Aorta (tissue), 5 donors: ENCODE data around the gene FAM156B. TPM values are rescaled to one million over a fixed set of nuclear protein-coding genes. Genes with fewer than 3 reads are reported as not detected.
"Not testable (repeated sequence)": the region's sequence is repeated elsewhere in the genome, so short reads cannot be mapped to it uniquely, and the experiment has no call there.

Experiments used
- ATAC-seq: fragments of 200-7000 bp; cut with Tn5 transposase; one replicate; pipeline ENCODE4 v1.9.1; 2022; ENCODE audit warnings: moderate library complexity; ENCODE audit not compliant: low FRiP score
- DNase-seq, 2 donors: peaks; one replicate each; pipeline ENCODE4 v3.0.0-alpha.2; 2020
- H3K27ac ChIP-seq, 2 donors: one replicate each; pipeline ENCODE4 v1.5.1; 2013; ENCODE audit warnings: low read length in 2 of 2, mild to moderate bottlenecking in 2 of 2, moderate library complexity in 2 of 2, control low read depth in 1 of 2, inconsistent platforms in 1 of 2, low read depth in 1 of 2
- H3K27me3 ChIP-seq, 2 donors: one replicate each; pipeline ENCODE4 v1.6.1; 2013; ENCODE audit warnings: control low read depth in 1 of 2, low read length in 1 of 2, mild to moderate bottlenecking in 1 of 2, moderate library complexity in 1 of 2; ENCODE audit not compliant: insufficient read depth in 2 of 2, control insufficient read depth in 1 of 2
- H3K36me3 ChIP-seq, 2 donors: one replicate each; pipeline ENCODE4 v1.6.1; 2013; ENCODE audit warnings: control low read depth in 1 of 2, low read length in 1 of 2, mild to moderate bottlenecking in 1 of 2; ENCODE audit not compliant: insufficient read depth in 2 of 2, control insufficient read depth in 1 of 2
- H3K4me1 ChIP-seq, 2 donors: one replicate each; pipeline ENCODE4 v1.6.1; 2013; ENCODE audit warnings: low read length in 2 of 2, control low read depth in 1 of 2, mild to moderate bottlenecking in 1 of 2, moderate library complexity in 1 of 2; ENCODE audit not compliant: insufficient read depth in 2 of 2, control insufficient read depth in 1 of 2
- H3K4me3 ChIP-seq, 2 donors: one replicate each; pipeline ENCODE4 v1.5.1; 2013; ENCODE audit warnings: low read length in 2 of 2, control low read depth in 1 of 2, mild to moderate bottlenecking in 1 of 2
- H3K9me3 ChIP-seq: one replicate; pipeline ENCODE4 v1.6.1; 2013; ENCODE audit warnings: mild to moderate bottlenecking, low read length; ENCODE audit not compliant: control insufficient read depth
- WGBS, 2 donors: extraction: QIAGEN DNeasy Blood & Tissue Kit; methylation state at CpG; one replicate each; pipeline ENCODE4 v1.1.7; 2013; 5-methylcytosine and 5-hydroxymethylcytosine counted together
- intact Hi-C, 2 donors: fragments of 100-400 bp; cut with DNase I; formaldehyde crosslinking; loops; one replicate each; pipeline versions ENCODE4 v1.14.2 to v1.15.0; 2022
- polyA plus RNA-seq, 2 donors: library from polyadenylated mRNA; stranded (reverse); fragments of 200-250 nt; gene quantifications; one replicate each; pipeline ENCODE4 v1.2.3, GENCODE V29; 2013
- total RNA-seq, 2 donors: library from RNA; stranded (reverse); fragmentation: NEBNext Ultra II Directional; extraction: Animal tissue kit (Norgen Biotek cat#: 25700); gene quantifications; one replicate each; pipeline ENCODE4 v1.2.1, GENCODE V29; 2021
- donor health status: healthy with polysubstance abuse.
- donor health status: Bipolar disorder and iron deficiency.
- donor health status: DM: no; HTN: no; CAD: no.
- donor health status: DM: no; HTN: no; CAD: no.
- donor health status: DM: yes; HTN: yes; CAD: no.

Gene FAM156B
- total and polyA plus RNA-seq, 4 donors, result 4.0 to 126 (median 17.8) TPM

DNA sequence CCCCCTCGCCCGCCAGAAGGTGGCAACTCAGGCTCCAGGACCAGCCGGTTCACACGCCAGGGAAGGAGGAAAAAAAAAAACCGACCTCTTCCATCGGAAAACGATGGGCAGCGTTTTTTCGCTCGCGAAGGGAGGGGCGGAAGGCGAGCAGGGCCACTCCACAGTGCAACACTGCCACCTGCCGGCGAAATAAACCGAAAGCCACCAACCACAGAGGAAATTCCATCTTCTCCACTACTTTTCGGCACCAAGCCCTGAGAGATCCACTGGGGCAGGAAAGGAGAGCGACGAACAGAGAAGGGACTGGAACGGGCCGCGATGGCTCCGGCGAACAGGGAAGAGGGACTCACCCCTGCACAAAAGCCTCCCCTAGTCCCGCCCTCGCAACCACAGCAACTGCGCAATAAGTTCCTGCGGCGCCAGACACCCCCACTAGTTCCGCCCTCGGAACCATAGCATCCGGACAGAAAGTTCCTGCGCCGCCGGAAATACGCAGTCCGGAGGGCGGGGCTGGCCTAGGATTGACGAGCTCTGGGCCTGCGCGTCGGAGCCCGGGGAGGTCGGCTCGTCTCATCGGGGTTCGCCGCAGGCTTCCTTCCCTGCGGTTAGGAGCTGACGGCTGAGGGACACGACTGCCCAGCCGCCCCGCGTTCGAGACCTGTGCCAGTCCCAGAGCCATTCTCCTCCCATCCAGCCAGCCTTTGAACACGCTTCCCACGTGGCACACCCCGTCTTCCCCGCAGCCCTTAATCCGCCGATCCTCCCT, 37.8 kb downstream of the FAM156B start:
- Histone ChIP-seq H3K36me3 (no peaks in the 10 kb centered on the region), H3K4me3 (peak overlapping the region; percentile 21 to 72), H3K4me1 (no peaks in the 10 kb centered on the region), H3K27ac (peak overlapping the region; percentile 17 to 95), H3K27me3 (no peaks in the 10 kb centered on the region), H3K9me3 (no peaks in the 10 kb centered on the region)
- 0% methylated on average over 58 to 61 of the region's 61 CpGs for WGBS, 2 donors
- DNase-seq (peak; percentile 98 to 99), ATAC-seq (peak; percentile 98)
- intact Hi-C loops, result no loop called here

DNA sequence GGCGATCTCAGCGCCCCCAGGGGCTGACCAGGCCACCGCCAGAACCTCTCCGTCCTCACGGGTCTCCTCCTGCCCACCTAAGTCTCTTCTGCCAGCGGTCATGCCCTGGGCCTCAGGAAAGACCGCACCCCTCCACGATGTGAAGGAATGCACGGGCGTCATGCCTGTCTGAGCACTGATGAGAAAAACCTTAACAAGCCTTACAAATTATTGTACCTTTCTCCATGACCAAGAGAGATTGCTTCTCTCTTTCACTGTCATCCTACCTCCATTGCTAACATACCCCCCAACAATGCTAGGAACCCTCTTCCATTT, 38.3 kb downstream of the FAM156B start:
- intact Hi-C loops, DNase-seq, H3K9me3 ChIP-seq, H3K27me3 ChIP-seq, H3K36me3 ChIP-seq, H3K4me1 ChIP-seq: not testable (repeated sequence)
- Histone ChIP-seq H3K27ac (peak overlapping the region; percentile 7 to 95), H3K4me3 (peak overlapping the region; percentile 21 to 23)
- ATAC-seq, result peak; percentile 25
- 0 to 2% methylated on average over 10 of the region's 10 CpGs for WGBS, 2 donors

DNA sequence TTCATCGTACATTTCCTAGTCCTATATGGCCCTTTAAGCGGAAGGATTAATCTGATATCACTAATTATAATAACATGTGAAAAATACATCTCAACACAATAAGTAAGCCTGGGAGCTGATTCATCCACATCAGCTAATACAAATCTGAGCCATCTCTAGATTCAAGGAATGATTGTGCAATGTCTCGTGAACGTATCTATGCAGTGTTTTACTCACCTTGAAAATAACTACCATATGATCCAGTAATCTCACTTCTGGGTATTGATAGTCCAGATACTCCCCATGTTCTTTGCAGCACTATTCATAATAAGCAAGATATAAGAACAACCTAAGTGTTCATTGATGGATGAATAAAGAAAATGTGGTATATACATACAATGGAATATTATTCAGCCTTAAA, 43.6 kb downstream of the FAM156B start:
- H3K9me3 ChIP-seq, H3K36me3 ChIP-seq, intact Hi-C loops, H3K27me3 ChIP-seq, DNase-seq, H3K4me1 ChIP-seq, H3K27ac ChIP-seq, ATAC-seq, H3K4me3 ChIP-seq: not testable (repeated sequence)
- WGBS, 2 donors, result no CpG with 5 or more reads among the region's 4 CpGs

DNA sequence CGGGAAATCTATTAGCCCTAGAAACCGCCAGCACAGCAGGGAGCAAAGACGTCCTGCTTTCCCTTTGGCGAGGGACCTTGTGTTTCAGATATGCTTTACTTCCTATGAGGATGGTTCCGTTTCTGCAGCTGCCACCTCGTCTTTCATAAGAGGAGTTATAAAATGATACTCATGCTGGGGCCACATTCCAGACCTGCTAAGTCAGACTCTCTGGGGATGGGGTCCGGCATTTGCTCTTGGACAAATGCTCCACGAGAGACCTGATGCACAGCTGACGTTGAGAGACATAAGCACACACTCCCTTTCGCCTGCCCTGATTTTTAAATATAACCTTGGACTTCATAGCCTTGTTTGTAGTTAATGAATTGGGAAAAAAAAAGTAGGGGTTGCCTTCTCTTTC, 44.6 kb downstream of the FAM156B start:
- no CpG with 5 or more reads among the region's 10 CpGs for WGBS, 2 donors
- H3K27ac ChIP-seq, H3K36me3 ChIP-seq, intact Hi-C loops, H3K9me3 ChIP-seq, DNase-seq, H3K4me3 ChIP-seq, H3K4me1 ChIP-seq, ATAC-seq, H3K27me3 ChIP-seq: not testable (repeated sequence)

DNA sequence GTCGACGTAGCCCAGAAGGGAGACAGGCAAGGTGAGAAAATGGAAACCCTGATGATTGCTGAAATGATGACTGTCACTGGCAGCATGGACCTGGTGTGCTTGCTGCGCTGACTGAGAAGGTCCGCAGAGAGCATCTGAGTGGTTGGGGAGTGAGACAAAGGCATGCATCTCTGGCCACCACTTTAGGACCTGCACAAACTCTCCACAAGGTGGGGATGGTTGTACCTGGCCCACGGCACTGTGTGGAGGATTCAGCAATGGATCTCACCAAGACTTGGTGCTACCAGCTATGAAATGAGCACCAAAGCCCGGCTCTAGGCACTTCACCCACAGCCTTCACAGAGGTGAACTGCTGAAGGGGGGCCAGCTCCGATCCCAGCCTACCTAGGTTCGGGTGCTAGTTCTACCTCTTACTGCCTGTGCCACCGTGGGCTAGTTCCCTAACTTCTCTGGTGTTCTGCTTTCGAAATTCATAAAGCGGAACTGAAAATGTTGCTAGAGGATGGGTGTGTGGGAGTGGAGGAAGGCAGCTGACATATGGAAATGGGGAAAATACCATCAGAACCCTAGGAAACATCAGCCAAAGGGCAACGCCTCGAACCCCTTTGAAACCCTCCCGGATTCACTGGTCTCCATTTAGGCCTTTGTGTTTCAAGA, 48.8 kb downstream of the FAM156B start:
- H3K9me3 ChIP-seq, intact Hi-C loops, H3K4me1 ChIP-seq, DNase-seq, H3K27me3 ChIP-seq, H3K36me3 ChIP-seq, ATAC-seq, H3K27ac ChIP-seq, H3K4me3 ChIP-seq: not testable (repeated sequence)
- WGBS, 2 donors, result no CpG with 5 or more reads among the region's 14 CpGs

DNA sequence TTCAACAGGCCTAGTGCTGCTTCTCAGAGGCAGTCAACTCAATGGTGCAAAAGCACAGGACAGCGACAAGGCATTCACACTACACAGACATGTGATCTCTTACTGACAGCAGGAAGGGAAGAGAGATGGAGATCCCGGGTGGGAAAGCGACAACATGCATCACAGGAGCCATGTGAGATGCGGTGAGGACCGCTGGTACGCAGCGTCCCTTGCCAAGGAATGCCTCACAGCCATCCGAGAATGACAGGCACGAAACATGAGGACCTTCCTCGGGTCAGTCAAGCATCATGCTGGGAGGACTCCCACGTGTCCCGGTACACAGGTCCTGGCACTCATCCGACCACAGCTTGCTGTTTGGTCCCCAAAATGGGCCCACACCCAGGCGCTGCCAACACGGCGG, 50.4 kb downstream of the FAM156B start:
- no CpG with 5 or more reads among the region's 16 CpGs for WGBS, 2 donors
- H3K4me1 ChIP-seq, H3K36me3 ChIP-seq, H3K9me3 ChIP-seq, intact Hi-C loops, ATAC-seq, H3K27me3 ChIP-seq, H3K4me3 ChIP-seq, H3K27ac ChIP-seq, DNase-seq: not testable (repeated sequence)

DNA sequence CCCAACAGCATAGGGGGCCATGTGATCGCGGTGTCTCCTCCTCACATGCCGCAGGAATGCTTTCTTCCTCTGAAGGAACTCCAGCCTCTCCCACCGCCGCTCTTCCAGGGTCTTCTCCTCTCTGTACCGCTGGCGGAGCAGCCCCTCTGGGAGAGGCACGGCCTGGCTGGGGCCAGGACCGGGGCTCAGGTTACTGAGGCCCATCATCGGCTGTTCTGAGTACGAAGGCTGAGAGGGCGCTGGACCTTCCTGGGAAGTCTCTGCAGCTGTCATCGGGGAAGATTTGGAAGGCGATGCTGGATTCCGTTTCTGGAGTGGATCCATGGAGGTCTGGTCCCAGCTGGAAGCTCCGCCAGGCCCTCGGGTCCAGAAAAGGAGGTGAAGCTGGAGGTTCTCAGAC, 51.1 kb downstream of the FAM156B start:
- ATAC-seq, H3K9me3 ChIP-seq, H3K27ac ChIP-seq, H3K36me3 ChIP-seq, H3K4me1 ChIP-seq, H3K27me3 ChIP-seq, intact Hi-C loops, DNase-seq, H3K4me3 ChIP-seq: not testable (repeated sequence)
- no CpG with 5 or more reads among the region's 17 CpGs for WGBS, 2 donors

DNA sequence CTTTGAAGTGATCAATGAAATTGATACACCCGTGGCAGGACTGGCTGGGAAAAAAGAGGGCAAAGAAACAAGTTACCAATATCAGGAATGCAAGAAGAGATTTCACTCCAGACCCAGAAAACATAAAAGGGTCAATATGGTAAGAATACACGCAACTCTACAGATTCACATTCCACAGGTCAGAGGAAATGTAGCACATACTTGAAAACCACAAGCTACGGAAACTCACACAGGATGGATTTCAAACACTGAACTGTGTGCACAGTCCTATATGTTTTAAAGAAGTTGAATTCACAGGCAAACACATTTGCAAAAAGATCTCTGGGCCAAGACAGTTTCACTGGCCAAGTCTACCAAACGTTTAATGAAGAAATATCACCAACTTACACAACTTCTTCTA, 52.2 kb downstream of the FAM156B start:
- DNase-seq, H3K27me3 ChIP-seq, ATAC-seq, H3K4me1 ChIP-seq, H3K9me3 ChIP-seq, H3K36me3 ChIP-seq, H3K4me3 ChIP-seq, H3K27ac ChIP-seq, intact Hi-C loops: not testable (repeated sequence)
- WGBS, 2 donors, result no CpG with 5 or more reads among the region's 4 CpGs

DNA sequence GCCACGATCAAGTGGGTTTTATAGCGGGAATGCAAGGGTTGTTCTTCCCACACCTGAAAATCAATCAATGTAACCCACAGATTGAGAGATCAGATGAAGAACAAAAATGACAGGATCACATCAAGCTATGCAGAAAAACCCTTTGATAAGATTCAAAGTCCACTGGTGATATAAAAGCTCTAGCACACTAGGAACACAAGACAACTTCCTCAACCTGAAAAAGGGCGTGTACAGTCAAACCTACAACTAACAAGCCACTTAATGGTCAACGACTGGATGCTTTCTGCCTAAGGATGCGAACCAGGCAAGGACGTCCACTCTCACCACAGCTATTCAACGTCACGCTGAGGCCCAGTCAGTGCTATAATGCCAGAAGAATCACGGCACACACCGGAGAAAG, 52.8 kb downstream of the FAM156B start:
- H3K4me3 ChIP-seq, H3K9me3 ChIP-seq, H3K27ac ChIP-seq, DNase-seq, H3K27me3 ChIP-seq, H3K4me1 ChIP-seq, ATAC-seq, H3K36me3 ChIP-seq, intact Hi-C loops: not testable (repeated sequence)
- no CpG with 5 or more reads among the region's 10 CpGs for WGBS, 2 donors
